HepG2 (cell line): ENCODE results near the gene DUSP2. TPM values are rescaled to one million over a fixed set of nuclear protein-coding genes. Genes with fewer than 3 reads are reported as not detected.

Source experiments
- ATAC-seq: fragments of 200-7000 bp; cut with Tn5 transposase; 3 replicates; pipeline ENCODE4 v1.9.1; 2020; ENCODE audit warnings: mild to moderate bottlenecking, moderate library complexity
- BruUV-seq: library from RNA; stranded (reverse); fragments of 400-500 nt; replicated peaks from 2 replicates; lab custom pipeline; 2021; lab: Mats Ljungman, UMichigan
- CTCF ChIA-PET: fragments of 300-600 bp; formaldehyde crosslinking; extraction: SDS; loops from one replicate; lab custom pipeline; 2021; ENCODE audit warnings: low total read pairs, inconsistent platforms, low intra/inter-chr PET ratio; lab: Yijun Ruan, JAX
- POLR2A ChIA-PET: fragments of 350-600 bp; sonication (Branson Sonifier 250); formaldehyde crosslinking; loops from one replicate; lab custom pipeline; 2020; ENCODE audit warnings: antibody characterized with exemption, inconsistent platforms; lab: Yijun Ruan, JAX
- DNase-seq: peaks from one replicate; pipeline ENCODE4 v3.0.0-alpha.2; 2015; ENCODE audit warnings: low spot score
- FAIRE-seq: peaks from 3 replicates; lab custom pipeline; 2011; peaks lifted over from hg19 to GRCh38; lab: Jason Lieb, UNC
- H2AFZ ChIP-seq: one replicate; pipeline ENCODE4 v1.6.1; 2011; ENCODE audit warnings: low read length, inconsistent platforms
- H3K27ac ChIP-seq: fragments of 300-600 bp; 3 replicates; pipeline ENCODE4 v1.8.0; 2011; ENCODE audit warnings: mixed run types, mild to moderate bottlenecking, mixed read lengths, low read length, inconsistent platforms; ENCODE audit not compliant: insufficient read depth; ENCODE audit errors: extremely low read length
- H3K27me3 ChIP-seq, 2 experiments: fragments of 200-600 bp in 1 of 2; 2 replicates in 1 of 2; 3 replicates in 1 of 2; pipeline versions ENCODE4 v1.6.0 to v1.8.0; 2011; ENCODE audit warnings: low read length in 2 of 2, mild to moderate bottlenecking in 2 of 2, moderate library complexity in 2 of 2, inconsistent platforms in 1 of 2; ENCODE audit not compliant: insufficient read depth in 2 of 2, control insufficient read depth in 1 of 2
- H3K36me3 ChIP-seq, 2 experiments: fragments of 200-600 bp in 1 of 2; replicated peaks in 1 of 2; 2 replicates in 1 of 2; 3 replicates in 1 of 2; pipeline versions ENCODE4 v1.5.1 to v1.8.0; 2011; ENCODE audit warnings: low read length in 2 of 2, inconsistent platforms in 1 of 2; ENCODE audit not compliant: insufficient read depth in 2 of 2, control insufficient read depth in 1 of 2
- H3K4me1 ChIP-seq: 2 replicates; pipeline ENCODE4 v1.5.1; 2012; ENCODE audit warnings: low read length, inconsistent platforms; ENCODE audit not compliant: insufficient read depth
- H3K4me2 ChIP-seq: 2 replicates; pipeline ENCODE4 v1.6.0; 2011; ENCODE audit warnings: low read depth, low read length, inconsistent platforms
- H3K4me3 ChIP-seq, 3 experiments: fragments of 200-600 bp in 1 of 3; sonication (generic), shearing (Covaris generic) in 1 of 3; replicated peaks in 1 of 3; 2 replicates each; pipeline ENCODE4 v1.5.1; 2011 to 2016; ENCODE audit warnings: low read length in 3 of 3, inconsistent platforms in 2 of 3, low read depth in 2 of 3, mild to moderate bottlenecking in 2 of 3, control low read depth in 1 of 3, mixed read lengths in 1 of 3; ENCODE audit not compliant: insufficient read depth in 1 of 3
- H3K79me2 ChIP-seq: one replicate; pipeline ENCODE4 v1.6.1; 2011; ENCODE audit warnings: low read length, inconsistent platforms; ENCODE audit not compliant: insufficient read depth
- H3K9ac ChIP-seq: 2 replicates; pipeline ENCODE4 v1.6.0; 2011; ENCODE audit warnings: mild to moderate bottlenecking, low read depth, low read length, inconsistent platforms; ENCODE audit not compliant: insufficient read depth
- H3K9me3 ChIP-seq: 2 replicates; pipeline ENCODE4 v1.5.1; 2012; ENCODE audit warnings: mild to moderate bottlenecking, low read length
- H4K20me1 ChIP-seq: 2 replicates; pipeline ENCODE4 v1.6.0; 2011; ENCODE audit warnings: inconsistent platforms, mild to moderate bottlenecking, low read length, moderate library complexity; ENCODE audit not compliant: insufficient read depth
- CENPT ChIP-seq: sonication (generic); formaldehyde crosslinking; IDR thresholded peaks from 2 replicates; pipeline ENCODE4 v1.8.0; 2022; ENCODE audit warnings: low read depth, mild to moderate bottlenecking, moderate library complexity, missing genetic modification reagents
- FOXO4 ChIP-seq: sonication (generic); formaldehyde crosslinking; conservative IDR thresholded peaks from 2 replicates; pipeline ENCODE4 v1.8.1; 2023; ENCODE audit warnings: missing genetic modification reagents
- MYC ChIP-seq: sonication (generic); formaldehyde crosslinking; IDR thresholded peaks from 2 replicates; pipeline ENCODE4 v1.9.0; 2021; ENCODE audit warnings: missing genetic modification reagents, borderline replicate concordance
- NR2C2 ChIP-seq: sonication (generic); formaldehyde crosslinking; IDR thresholded peaks from 2 replicates; pipeline ENCODE4 v1.4.0; 2020; ENCODE audit warnings: missing genetic modification reagents, mild to moderate bottlenecking, moderate library complexity, borderline replicate concordance
- POGK ChIP-seq: sonication (generic); formaldehyde crosslinking; conservative IDR thresholded peaks from 2 replicates; pipeline ENCODE4 v1.8.0; 2022; ENCODE audit warnings: mild to moderate bottlenecking, moderate library complexity, missing genetic modification reagents
- TFAP4 ChIP-seq: sonication (generic); IDR thresholded peaks from 2 replicates; pipeline ENCODE4 v1.6.1; 2016; ENCODE audit warnings: low read depth, borderline replicate concordance
- ZNF143 ChIP-seq: sonication (generic); formaldehyde crosslinking; IDR thresholded peaks from 2 replicates; pipeline ENCODE4 v1.4.0; 2020; ENCODE audit warnings: missing genetic modification reagents
- ZNF224 ChIP-seq: sonication (generic); formaldehyde crosslinking; IDR thresholded peaks from 2 replicates; pipeline ENCODE4 v1.5.0; 2020; ENCODE audit warnings: mild to moderate bottlenecking, missing genetic modification reagents
- ZNF24 ChIP-seq: fragments of 450-650 bp; IDR thresholded peaks from 2 replicates; pipeline ENCODE4 v1.6.1; 2017; ENCODE audit warnings: antibody characterized with exemption, mild to moderate bottlenecking
- WGBS: methylation state at CpG from one replicate; pipeline ENCODE4 v1.1.6; 2017; ENCODE audit warnings: low lambda C conversion rate; 5-methylcytosine and 5-hydroxymethylcytosine counted together
- in situ Hi-C: cut with HindIII; loops from 2 replicates; pipeline ENCODE4 v1.10.0; 2017; ENCODE audit warnings: low pct_unique_long_range_greater_than_20kb; ENCODE audit not compliant: extremely low pct_ligation_motif_present
- intact Hi-C: fragments of 100-400 bp; cut with micrococcal nuclease; formaldehyde crosslinking; loops from one replicate; pipeline ENCODE4 v1.10.0; 2022; ENCODE audit not compliant: unreplicated experiment
- polyA plus RNA-seq, 8 experiments: library from polyadenylated mRNA; depleted of rRNA in 3 of 8; stranded (reverse) in 7 of 8; unstranded in 1 of 8; fragments of >200 nt; fragmentation: Illumina TruSeq in 4 of 8; extraction: Trizol in 4 of 8; gene quantifications; 2 replicates each; pipeline versions ENCODE4 v1.2.1 to v1.2.3, GENCODE V29; 2011 to 2016; ENCODE audit warnings: low read depth in 4 of 8, missing spikeins in 1 of 8, mixed read lengths in 1 of 8; ENCODE audit not compliant: insufficient read depth in 1 of 8
- total RNA-seq, 5 experiments: library from RNA; depleted of rRNA; stranded (reverse); fragments of >200 nt; fragmentation: Illumina TruSeq; extraction: Trizol; gene quantifications; 2 replicates each; pipeline ENCODE4 v1.2.3, GENCODE V29; 2016; ENCODE audit warnings: low read depth in 1 of 5
- TF ChIP-seq, protein P1 (sequence below): sonication (generic); formaldehyde crosslinking; IDR thresholded peaks from 2 replicates; pipeline ENCODE4 v1.5.0; 2020; ENCODE audit warnings: mild to moderate bottlenecking, missing genetic modification reagents
- TF ChIP-seq, protein P2 (sequence below): sonication (generic); formaldehyde crosslinking; IDR thresholded peaks from 2 replicates; pipeline ENCODE4 v1.8.1; 2022; ENCODE audit warnings: mild to moderate bottlenecking, missing genetic modification reagents
- TF ChIP-seq, protein P3 (sequence below): sonication (generic); formaldehyde crosslinking; conservative IDR thresholded peaks from 2 replicates; pipeline ENCODE4 v1.4.0; 2020; ENCODE audit warnings: missing genetic modification reagents
- TF ChIP-seq, protein P4 (sequence below): sonication (generic); formaldehyde crosslinking; IDR thresholded peaks from 2 replicates; pipeline ENCODE4 v1.4.0; 2020; ENCODE audit warnings: missing genetic modification reagents

Gene DUSP2
- total and polyA plus RNA-seq, 2 of the 13 experiments (the other 11 are each of a cell fraction or from before 2014, with no cell fraction given): not detected

GRCh38 chr2:96176661-96177060 lies 31.4 kb upstream of the DUSP2 start (continued):
- TF ChIP-seq FOXO4 (no peak), TFAP4 (no peak), POGK (no peak), ZNF143 (CRISPR knock-in tag) (no peak)
- TF ChIP-seq, all 625 proteins: peak for 0

DNA sequence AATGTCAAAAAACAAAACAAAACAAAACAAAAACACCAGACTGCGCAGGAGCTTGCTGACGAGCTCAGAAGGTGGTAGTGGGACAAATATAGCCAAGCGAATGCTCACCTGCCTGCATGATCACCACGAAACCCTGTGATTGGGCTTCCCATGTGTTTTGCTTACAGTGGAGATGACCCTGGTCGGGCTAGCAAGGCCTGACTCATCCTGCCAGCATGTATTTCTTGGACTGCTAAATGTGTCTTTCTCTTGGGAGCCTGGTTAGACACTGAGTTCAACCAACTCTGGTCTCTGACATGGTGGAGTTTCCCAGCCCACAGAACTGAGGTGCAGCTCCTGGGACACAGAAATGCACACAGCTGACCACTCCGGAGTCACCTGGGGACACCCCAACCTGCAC lies 30.7 kb upstream of the DUSP2 start:
- ChIA-PET POLR2A (no interaction called here), CTCF (no interaction called here)
- ATAC-seq: no peak
- DNase-seq: no peak
- Histone ChIP-seq H3K27me3 (peaks cover 0 to 9% of the 10 kb centered on the region in 2 experiments; a peak in 2 of 5 replicates), H3K79me2 (no peaks in the 10 kb centered on the region), H3K36me3 (no peaks in the 10 kb centered on the region), H3K4me1 (no peaks in the 10 kb centered on the region), H3K9ac (no peak overlapping the region), H3K27ac (no peak overlapping the region), H3K4me3 (no peak overlapping the region), H3K4me2 (no peak overlapping the region), H4K20me1 (no peaks in the 10 kb centered on the region), H3K9me3 (no peaks in the 10 kb centered on the region), H2AFZ (no peak overlapping the region)
- no TSS peak for BruUV-seq
- intact Hi-C loops (loop anchor here (10.0 kb wide), 1 partner anchor 151 kb away; no protein-coding TSS in a partner anchor), in situ Hi-C loops (no loop called here)
- FAIRE-seq: no peak
- 46% methylated on average over 5 of the region's 6 CpGs for WGBS
- no peak for TF ChIP-seq MYC (CRISPR knock-in tag)
- no peak for TF ChIP-seq NR2C2
- TF ChIP-seq, protein P1, sequence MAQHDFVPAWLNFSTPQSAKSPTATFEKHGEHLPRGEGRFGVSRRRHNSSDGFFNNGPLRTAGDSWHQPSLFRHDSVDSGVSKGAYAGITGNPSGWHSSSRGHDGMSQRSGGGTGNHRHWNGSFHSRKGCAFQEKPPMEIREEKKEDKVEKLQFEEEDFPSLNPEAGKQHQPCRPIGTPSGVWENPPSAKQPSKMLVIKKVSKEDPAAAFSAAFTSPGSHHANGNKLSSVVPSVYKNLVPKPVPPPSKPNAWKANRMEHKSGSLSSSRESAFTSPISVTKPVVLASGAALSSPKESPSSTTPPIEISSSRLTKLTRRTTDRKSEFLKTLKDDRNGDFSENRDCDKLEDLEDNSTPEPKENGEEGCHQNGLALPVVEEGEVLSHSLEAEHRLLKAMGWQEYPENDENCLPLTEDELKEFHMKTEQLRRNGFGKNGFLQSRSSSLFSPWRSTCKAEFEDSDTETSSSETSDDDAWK (CRISPR knock-in tag): no peak
- no peak for TF ChIP-seq CENPT (CRISPR knock-in tag)
- no peak for TF ChIP-seq ZNF224 (CRISPR knock-in tag)
- no peak for TF ChIP-seq ZNF24
- TF ChIP-seq, protein P2, sequence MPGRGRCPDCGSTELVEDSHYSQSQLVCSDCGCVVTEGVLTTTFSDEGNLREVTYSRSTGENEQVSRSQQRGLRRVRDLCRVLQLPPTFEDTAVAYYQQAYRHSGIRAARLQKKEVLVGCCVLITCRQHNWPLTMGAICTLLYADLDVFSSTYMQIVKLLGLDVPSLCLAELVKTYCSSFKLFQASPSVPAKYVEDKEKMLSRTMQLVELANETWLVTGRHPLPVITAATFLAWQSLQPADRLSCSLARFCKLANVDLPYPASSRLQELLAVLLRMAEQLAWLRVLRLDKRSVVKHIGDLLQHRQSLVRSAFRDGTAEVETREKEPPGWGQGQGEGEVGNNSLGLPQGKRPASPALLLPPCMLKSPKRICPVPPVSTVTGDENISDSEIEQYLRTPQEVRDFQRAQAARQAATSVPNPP (CRISPR knock-in tag): no peak
- TF ChIP-seq, protein P3, sequence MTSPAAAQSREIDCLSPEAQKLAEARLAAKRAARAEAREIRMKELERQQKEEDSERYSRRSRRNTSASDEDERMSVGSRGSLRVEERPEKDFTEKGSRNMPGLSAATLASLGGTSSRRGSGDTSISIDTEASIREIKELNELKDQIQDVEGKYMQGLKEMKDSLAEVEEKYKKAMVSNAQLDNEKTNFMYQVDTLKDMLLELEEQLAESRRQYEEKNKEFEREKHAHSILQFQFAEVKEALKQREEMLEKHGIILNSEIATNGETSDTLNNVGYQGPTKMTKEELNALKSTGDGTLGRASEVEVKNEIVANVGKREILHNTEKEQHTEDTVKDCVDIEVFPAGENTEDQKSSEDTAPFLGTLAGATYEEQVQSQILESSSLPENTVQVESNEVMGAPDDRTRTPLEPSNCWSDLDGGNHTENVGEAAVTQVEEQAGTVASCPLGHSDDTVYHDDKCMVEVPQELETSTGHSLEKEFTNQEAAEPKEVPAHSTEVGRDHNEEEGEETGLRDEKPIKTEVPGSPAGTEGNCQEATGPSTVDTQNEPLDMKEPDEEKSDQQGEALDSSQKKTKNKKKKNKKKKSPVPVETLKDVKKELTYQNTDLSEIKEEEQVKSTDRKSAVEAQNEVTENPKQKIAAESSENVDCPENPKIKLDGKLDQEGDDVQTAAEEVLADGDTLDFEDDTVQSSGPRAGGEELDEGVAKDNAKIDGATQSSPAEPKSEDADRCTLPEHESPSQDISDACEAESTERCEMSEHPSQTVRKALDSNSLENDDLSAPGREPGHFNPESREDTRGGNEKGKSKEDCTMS (CRISPR knock-in tag): no peak
- TF ChIP-seq, protein P4, sequence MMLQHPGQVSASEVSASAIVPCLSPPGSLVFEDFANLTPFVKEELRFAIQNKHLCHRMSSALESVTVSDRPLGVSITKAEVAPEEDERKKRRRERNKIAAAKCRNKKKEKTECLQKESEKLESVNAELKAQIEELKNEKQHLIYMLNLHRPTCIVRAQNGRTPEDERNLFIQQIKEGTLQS (CRISPR knock-in tag): no peak
